Measurements from ENCODE around the gene THSD7B.

The THSD7B gene

DNA sequence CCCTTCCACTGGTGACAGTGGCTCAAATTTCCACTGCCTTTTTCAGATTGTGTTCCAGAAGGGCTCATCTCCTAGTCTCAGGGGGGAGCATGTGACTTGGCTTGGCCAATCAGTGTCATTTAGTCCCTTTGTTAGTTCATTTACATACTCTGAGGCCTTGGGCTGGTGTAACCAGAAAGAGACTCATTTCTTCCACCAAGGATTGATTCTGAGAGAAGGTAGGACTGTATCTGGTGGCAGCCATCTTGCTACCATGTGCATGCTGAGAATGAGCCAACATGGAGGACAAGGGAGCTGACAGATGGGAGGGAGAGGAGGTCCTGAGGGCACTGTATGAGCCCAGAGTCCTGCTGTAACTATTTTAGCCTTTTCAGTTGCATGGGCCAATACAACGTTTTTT, 191.7 kb downstream of the THSD7B start:
- Histone ChIP-seq H3F3A (ENCODE audit: low read depth) (no peaks in the 10 kb centered on the region), H2AFZ (ENCODE audit: low read length) (no peak overlapping the region; the same call in 1 of the 2 replicates), H4K20me1 (ENCODE audit: insufficient read depth, low read length, poor library complexity, severe bottlenecking) (no peaks in the 10 kb centered on the region), H3K9me3 (ENCODE audit: insufficient read depth, low read depth, low read length) (no peaks in the 10 kb centered on the region), H3K9ac (ENCODE audit: low read depth, low read length, poor library complexity, severe bottlenecking) (no peak overlapping the region), H3K4me3 (ENCODE audit: low read length, poor library complexity, severe bottlenecking) (no peak overlapping the region), H3K27me3 (ENCODE audit: insufficient read depth, low read length, poor library complexity, severe bottlenecking) (no peaks in the 10 kb centered on the region), H3K79me2 (ENCODE audit: insufficient read depth, low read length) (no peaks in the 10 kb centered on the region), H3K9me2 (replicated peaks; ENCODE audit: low read depth, low read length) (no peaks in the 10 kb centered on the region), H3K36me3 (ENCODE audit: insufficient read depth, low read length) (no peaks in the 10 kb centered on the region), H3K4me1 (ENCODE audit: insufficient read depth, low read length, poor library complexity, severe bottlenecking) (no peaks in the 10 kb centered on the region), H3K4me2 (ENCODE audit: low read depth, low read length, poor library complexity, severe bottlenecking) (no peak overlapping the region)
- TF ChIP-seq, protein P1, sequence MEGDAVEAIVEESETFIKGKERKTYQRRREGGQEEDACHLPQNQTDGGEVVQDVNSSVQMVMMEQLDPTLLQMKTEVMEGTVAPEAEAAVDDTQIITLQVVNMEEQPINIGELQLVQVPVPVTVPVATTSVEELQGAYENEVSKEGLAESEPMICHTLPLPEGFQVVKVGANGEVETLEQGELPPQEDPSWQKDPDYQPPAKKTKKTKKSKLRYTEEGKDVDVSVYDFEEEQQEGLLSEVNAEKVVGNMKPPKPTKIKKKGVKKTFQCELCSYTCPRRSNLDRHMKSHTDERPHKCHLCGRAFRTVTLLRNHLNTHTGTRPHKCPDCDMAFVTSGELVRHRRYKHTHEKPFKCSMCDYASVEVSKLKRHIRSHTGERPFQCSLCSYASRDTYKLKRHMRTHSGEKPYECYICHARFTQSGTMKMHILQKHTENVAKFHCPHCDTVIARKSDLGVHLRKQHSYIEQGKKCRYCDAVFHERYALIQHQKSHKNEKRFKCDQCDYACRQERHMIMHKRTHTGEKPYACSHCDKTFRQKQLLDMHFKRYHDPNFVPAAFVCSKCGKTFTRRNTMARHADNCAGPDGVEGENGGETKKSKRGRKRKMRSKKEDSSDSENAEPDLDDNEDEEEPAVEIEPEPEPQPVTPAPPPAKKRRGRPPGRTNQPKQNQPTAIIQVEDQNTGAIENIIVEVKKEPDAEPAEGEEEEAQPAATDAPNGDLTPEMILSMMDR (conservative IDR thresholded peaks at IDR 0.05; ENCODE audit: low read length), result no peak
- no peak for TF ChIP-seq EZH2phosphoT487 (IDR thresholded peaks at IDR 0.05; ENCODE audit: borderline replicate concordance)

DNA sequence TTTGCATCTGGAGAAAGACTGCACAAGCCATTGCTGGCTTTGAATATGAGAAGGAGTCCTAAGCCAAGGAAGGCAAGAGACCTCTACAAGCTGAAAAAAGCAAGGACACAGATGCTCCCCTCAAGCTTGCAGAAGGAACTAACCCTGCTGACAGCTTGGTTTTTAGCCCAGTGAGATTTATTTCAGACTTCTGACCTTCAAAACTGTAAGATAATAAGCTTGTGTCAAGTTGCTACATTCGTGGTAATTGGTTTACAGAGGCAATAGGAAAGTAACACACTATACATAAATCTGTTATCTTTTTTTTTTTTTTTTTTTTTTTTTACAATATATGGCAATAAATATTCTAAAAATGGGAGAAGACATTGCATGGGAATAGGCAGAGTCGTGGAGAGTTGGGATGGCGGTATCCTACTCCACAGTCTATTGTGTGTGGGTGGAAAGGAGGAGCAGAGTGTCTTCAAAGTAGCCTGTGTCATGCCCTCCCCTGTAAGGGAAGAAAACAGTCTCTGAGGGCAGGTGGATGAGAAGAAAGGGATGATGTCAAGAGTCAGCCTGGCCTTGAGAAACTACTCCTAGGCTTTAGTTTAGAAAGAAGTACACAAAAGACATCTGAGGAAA, 196.9 kb downstream of the THSD7B start:
- TF ChIP-seq EZH2phosphoT487 (IDR thresholded peaks at IDR 0.05; ENCODE audit: borderline replicate concordance), result no peak
- TF ChIP-seq, protein P1 (conservative IDR thresholded peaks at IDR 0.05; ENCODE audit: low read length), result no peak
- Histone ChIP-seq H3K36me3 (ENCODE audit: insufficient read depth, low read length) (no peaks in the 10 kb centered on the region), H3K4me3 (ENCODE audit: low read length, poor library complexity, severe bottlenecking) (no peak overlapping the region), H3K9ac (ENCODE audit: low read depth, low read length, poor library complexity, severe bottlenecking) (no peak overlapping the region), H3K9me3 (ENCODE audit: insufficient read depth, low read depth, low read length) (no peaks in the 10 kb centered on the region), H3K27me3 (ENCODE audit: insufficient read depth, low read length, poor library complexity, severe bottlenecking) (no peaks in the 10 kb centered on the region), H2AFZ (ENCODE audit: low read length) (no peak overlapping the region), H3K4me1 (ENCODE audit: insufficient read depth, low read length, poor library complexity, severe bottlenecking) (no peaks in the 10 kb centered on the region), H3K79me2 (ENCODE audit: insufficient read depth, low read length) (no peaks in the 10 kb centered on the region), H3F3A (ENCODE audit: low read depth) (no peaks in the 10 kb centered on the region), H3K4me2 (ENCODE audit: low read depth, low read length, poor library complexity, severe bottlenecking) (no peak overlapping the region), H3K9me2 (replicated peaks; ENCODE audit: low read depth, low read length) (no peaks in the 10 kb centered on the region), H4K20me1 (ENCODE audit: insufficient read depth, low read length, poor library complexity, severe bottlenecking) (no peaks in the 10 kb centered on the region)

DNA sequence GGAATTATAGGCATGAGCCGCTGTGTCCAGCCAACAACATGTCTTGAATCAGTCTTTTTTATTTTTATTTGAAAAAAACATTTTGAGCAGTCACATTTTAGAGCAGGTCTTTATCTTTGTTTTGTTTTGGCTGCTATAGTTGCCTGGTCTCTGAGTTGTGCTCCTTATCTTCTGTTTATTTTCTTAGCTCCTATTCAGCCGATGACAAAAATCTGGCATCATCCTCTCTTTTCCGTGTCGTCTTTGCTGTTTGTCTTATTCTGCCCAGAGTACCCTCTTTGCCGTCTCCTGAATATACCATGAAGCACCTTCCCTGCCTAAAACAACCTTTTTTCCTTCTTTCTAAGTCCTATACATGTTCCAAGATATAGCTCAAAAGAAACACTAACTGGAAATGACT, 201.1 kb downstream of the THSD7B start:
- H3K9ac ChIP-seq (ENCODE audit: low read depth, low read length, poor library complexity, severe bottlenecking), result no peak overlapping the region
- H3K9me3 ChIP-seq (ENCODE audit: insufficient read depth, low read depth, low read length), result no peaks in the 10 kb centered on the region
- H3F3A ChIP-seq (ENCODE audit: low read depth), result no peaks in the 10 kb centered on the region
- H4K20me1 ChIP-seq (ENCODE audit: insufficient read depth, low read length, poor library complexity, severe bottlenecking), result no peaks in the 10 kb centered on the region
- no peaks in the 10 kb centered on the region for H3K27me3 ChIP-seq (ENCODE audit: insufficient read depth, low read length, poor library complexity, severe bottlenecking)
- H3K79me2 ChIP-seq (ENCODE audit: insufficient read depth, low read length), result no peaks in the 10 kb centered on the region
- no peak overlapping the region for H3K4me3 ChIP-seq (ENCODE audit: low read length, poor library complexity, severe bottlenecking)
- H3K36me3 ChIP-seq (ENCODE audit: insufficient read depth, low read length), result no peaks in the 10 kb centered on the region
- 0 out of 2 replicates have a peak, but pooled peaks cover 5% of the 10 kb centered on the region for H3K9me2 ChIP-seq (replicated peaks; ENCODE audit: low read depth, low read length)
- no peaks in the 10 kb centered on the region for H3K4me1 ChIP-seq (ENCODE audit: insufficient read depth, low read length, poor library complexity, severe bottlenecking)
- no peak for TF ChIP-seq EZH2phosphoT487 (IDR thresholded peaks at IDR 0.05; ENCODE audit: borderline replicate concordance)
- TF ChIP-seq, protein P1 (conservative IDR thresholded peaks at IDR 0.05; ENCODE audit: low read length), result no peak
- no peak overlapping the region for H2AFZ ChIP-seq (ENCODE audit: low read length)
- H3K4me2 ChIP-seq (ENCODE audit: low read depth, low read length, poor library complexity, severe bottlenecking), result no peak overlapping the region

All from Loucy (cell line).